SU-DHL-6 (cell line): Measurements from ENCODE around the gene KRTAP1-4.
"Not testable (repeated sequence)": the region's sequence is repeated elsewhere in the genome, so short reads cannot be mapped to it uniquely, and the experiment has no call there.

ENCODE experiments used
- H2AFZ ChIP-seq: fragments of 200-600 bp; sonication (generic); 2 replicates; pipeline ENCODE4 v1.6.1; 2014; ENCODE audit warnings: low read depth, mild to moderate bottlenecking, moderate library complexity, mixed read lengths, antibody characterized with exemption, low read length; ENCODE audit not compliant: severe bottlenecking
- H3F3A ChIP-seq: fragments of 200-600 bp; shearing (Covaris generic); 2 replicates; pipeline ENCODE4 v1.6.0; 2016; ENCODE audit warnings: antibody characterized with exemption, mild to moderate bottlenecking; ENCODE audit not compliant: insufficient read depth
- H3K27ac ChIP-seq: fragments of 200-600 bp; sonication (generic); 2 replicates; pipeline ENCODE4 v1.5.1; 2016; ENCODE audit warnings: low read depth, mild to moderate bottlenecking, low read length, moderate library complexity, mixed read lengths
- H3K27me3 ChIP-seq: fragments of 200-600 bp; sonication (generic), shearing (Covaris generic); 2 replicates; pipeline ENCODE4 v1.6.0; 2014; ENCODE audit warnings: mild to moderate bottlenecking, low read length
- H3K36me3 ChIP-seq: fragments of 200-600 bp; sonication (generic); 2 replicates; pipeline ENCODE4 v1.6.1; 2014; ENCODE audit warnings: mild to moderate bottlenecking, low read length, mixed read lengths
- H3K4me2 ChIP-seq: fragments of 300-600, 200-600 bp; shearing (Covaris generic), sonication (generic); 2 replicates; pipeline ENCODE4 v1.6.0; 2014; ENCODE audit warnings: low read length, low read depth, mild to moderate bottlenecking; ENCODE audit not compliant: poor library complexity, severe bottlenecking
- H3K4me3 ChIP-seq: fragments of 200-600 bp; sonication (generic); 2 replicates; pipeline ENCODE4 v1.5.1; 2014; ENCODE audit warnings: antibody characterized with exemption, low read length, mild to moderate bottlenecking, mixed read lengths; ENCODE audit not compliant: insufficient read depth, poor library complexity, severe bottlenecking
- H3K79me2 ChIP-seq: fragments of 200-600 bp; sonication (generic); 2 replicates; pipeline ENCODE4 v1.6.1; 2014; ENCODE audit warnings: mild to moderate bottlenecking, low read length, moderate library complexity; ENCODE audit not compliant: insufficient read depth
- H3K9ac ChIP-seq: fragments of 200-600 bp; sonication (generic); 2 replicates; pipeline ENCODE4 v1.7.0; 2014; ENCODE audit warnings: mild to moderate bottlenecking, low read length
- H3K9me2 ChIP-seq: fragments of 200-600 bp; sonication (generic); replicated peaks from 2 replicates; pipeline ENCODE4 v1.6.1; 2014; ENCODE audit warnings: low read length; ENCODE audit not compliant: insufficient read depth
- H3K9me3 ChIP-seq: fragments of 200-600 bp; sonication (generic); 2 replicates; pipeline ENCODE4 v1.6.1; 2014; ENCODE audit warnings: low read length, mixed read lengths; ENCODE audit not compliant: insufficient read depth
- H4K20me1 ChIP-seq: fragments of 200-600 bp; sonication (generic); 2 replicates; pipeline ENCODE4 v1.6.1; 2014; ENCODE audit warnings: low read depth, mild to moderate bottlenecking, antibody characterized with exemption, low read length, moderate library complexity, mixed read lengths
- CTCF ChIP-seq: fragments of 200-600 bp; sonication (generic); IDR thresholded peaks from one replicate; pipeline ENCODE4 v1.5.1; 2017; ENCODE audit warnings: antibody characterized with exemption, mild to moderate bottlenecking, low read length, moderate library complexity; ENCODE audit not compliant: insufficient read depth, poor library complexity, severe bottlenecking
- EZH2phosphoT487 ChIP-seq: fragments of 200-600 bp; sonication (generic), shearing (Covaris generic); conservative IDR thresholded peaks from 2 replicates; pipeline ENCODE4 v1.6.1; 2018; ENCODE audit warnings: mild to moderate bottlenecking, antibody characterized with exemption, low read length, moderate library complexity, mixed read lengths

Gene KRTAP1-4

GRCh38 chr17:41002814-41003213 lies 27.2 kb downstream of the KRTAP1-4 start:
- H3F3A ChIP-seq: no peaks in the 10 kb centered on the region
- TF ChIP-seq CTCF: no peak
- no peak for TF ChIP-seq EZH2phosphoT487
- no peaks in the 10 kb centered on the region for H4K20me1 ChIP-seq
- H3K4me3 ChIP-seq: no peak overlapping the region
- no peaks in the 10 kb centered on the region for H3K36me3 ChIP-seq
- H3K9me3 ChIP-seq: no peaks in the 10 kb centered on the region
- no peaks in the 10 kb centered on the region for H3K27me3 ChIP-seq
- no peak overlapping the region for H3K27ac ChIP-seq
- no peaks in the 10 kb centered on the region for H3K9me2 ChIP-seq
- H3K4me2 ChIP-seq: no peak overlapping the region
- H2AFZ ChIP-seq: no peak overlapping the region
- no peaks in the 10 kb centered on the region for H3K79me2 ChIP-seq
- no peak overlapping the region for H3K9ac ChIP-seq

- no peaks in the 10 kb centered on the region for H3F3A ChIP-seq
- H3K9me3 ChIP-seq: no peaks in the 10 kb centered on the region
- H3K79me2 ChIP-seq: no peaks in the 10 kb centered on the region
- H3K4me3 ChIP-seq: no peak overlapping the region
- H2AFZ ChIP-seq: no peak overlapping the region
- TF ChIP-seq EZH2phosphoT487: no peak
- TF ChIP-seq CTCF: no peak
- H3K27ac ChIP-seq: no peak overlapping the region
- H3K9me2 ChIP-seq: no peaks in the 10 kb centered on the region
- no peaks in the 10 kb centered on the region for H3K36me3 ChIP-seq
- no peak overlapping the region for H3K4me2 ChIP-seq
- no peaks in the 10 kb centered on the region for H4K20me1 ChIP-seq
- H3K27me3 ChIP-seq: no peaks in the 10 kb centered on the region
- no peak overlapping the region for H3K9ac ChIP-seq
These were observed 28.2 kb downstream of the KRTAP1-4 start for GRCh38 chr17:41001795-41002194.

DNA sequence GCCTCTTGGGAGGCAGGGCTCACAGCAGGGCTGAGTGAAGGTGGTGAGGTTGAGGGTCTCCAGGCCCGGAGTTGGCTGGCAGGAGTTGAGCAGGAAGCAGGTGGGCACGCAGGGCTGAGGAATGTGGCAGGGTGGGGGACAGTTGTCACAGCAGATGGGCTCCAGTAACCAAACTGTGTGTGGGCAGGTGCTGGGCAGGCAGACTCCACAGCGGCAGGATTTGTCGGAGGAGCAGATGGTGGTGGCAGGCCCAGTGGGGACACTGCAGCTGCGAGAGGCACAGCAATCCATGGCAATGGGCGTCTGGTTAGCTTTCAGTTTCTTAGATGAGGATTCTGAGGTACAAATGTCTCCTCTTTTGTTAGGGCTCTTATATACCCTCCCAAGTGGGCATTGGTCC lies 30.4 kb downstream of the KRTAP1-4 start, which contains the start of gene KRTAP3-2:
TSS of gene KRTAP3-2 (minus strand) at position 344 of the 400 bp plus-strand sequence. CDS start at position 291, 53 bp downstream.
- not testable (repeated sequence) for H3K27me3 ChIP-seq, H3K79me2 ChIP-seq, H3K9ac ChIP-seq, H3K9me2 ChIP-seq, H3K36me3 ChIP-seq, H4K20me1 ChIP-seq, H3K9me3 ChIP-seq, H3F3A ChIP-seq, H3K4me3 ChIP-seq, H3K27ac ChIP-seq, H3K4me2 ChIP-seq, H2AFZ ChIP-seq

DNA sequence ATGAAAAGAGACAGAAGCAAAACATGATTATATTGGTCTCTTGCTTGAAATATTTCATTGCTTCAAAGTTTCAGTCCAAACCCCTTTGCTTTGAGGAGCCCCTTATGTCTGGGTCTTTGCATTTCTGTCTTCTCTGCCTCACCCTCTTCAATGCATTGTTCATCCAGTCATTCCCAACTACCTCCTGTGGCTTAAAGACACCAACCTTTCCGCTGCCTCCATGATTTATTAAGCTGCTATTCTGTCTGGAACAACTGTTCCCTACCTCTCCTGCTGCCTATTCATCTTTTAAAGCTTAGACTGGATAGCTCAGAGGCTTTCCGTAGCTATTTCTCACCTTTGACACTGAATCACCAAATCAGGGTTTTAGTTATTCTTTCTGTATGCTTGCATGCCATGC lies 32.6 kb downstream of the KRTAP1-4 start:
- no peaks in the 10 kb centered on the region for H3K9me2 ChIP-seq
- H3K9ac ChIP-seq: no peak overlapping the region
- H3K4me3 ChIP-seq: no peak overlapping the region
- H3K27ac ChIP-seq: no peak overlapping the region
- no peaks in the 10 kb centered on the region for H3K9me3 ChIP-seq
- H3K4me2 ChIP-seq: no peak overlapping the region
- no peaks in the 10 kb centered on the region for H3K79me2 ChIP-seq
- no peaks in the 10 kb centered on the region for H4K20me1 ChIP-seq
- no peak overlapping the region for H2AFZ ChIP-seq
- no peaks in the 10 kb centered on the region for H3K27me3 ChIP-seq
- H3F3A ChIP-seq: no peaks in the 10 kb centered on the region
- H3K36me3 ChIP-seq: no peaks in the 10 kb centered on the region
- TF ChIP-seq CTCF (no peak), EZH2phosphoT487 (no peak)
